SK-N-SH treated with all-trans-retinoic acid at 6 μM for 48 hours (cell line): ENCODE results near the gene RBM14.

Experiments
- ARNTL ChIP-seq: fragments of 450-650 bp; formaldehyde crosslinking; IDR thresholded peaks from 2 replicates; pipeline ENCODE4 v1.5.0; 2020; ENCODE audit warnings: low read depth, mild to moderate bottlenecking, moderate library complexity, borderline replicate concordance
- BACH2 ChIP-seq: fragments of 250-450 bp; sonication (Bioruptor Pico); IDR thresholded peaks from 2 replicates; pipeline ENCODE4 v1.9.0; 2021; ENCODE audit warnings: mild to moderate bottlenecking, borderline replicate concordance
- ESRRG ChIP-seq: fragments of 250-450 bp; sonication (Bioruptor Pico); IDR thresholded peaks from 2 replicates; pipeline ENCODE4 v1.6.1; 2021; ENCODE audit warnings: mild to moderate bottlenecking
- GLIS3 ChIP-seq: fragments of 250-450 bp; sonication (Bioruptor Pico); IDR thresholded peaks from 2 replicates; pipeline ENCODE4 v1.5.0; 2020; ENCODE audit warnings: mild to moderate bottlenecking, moderate library complexity
- OSR1 ChIP-seq: fragments of 250-450 bp; sonication (Bioruptor Pico); IDR thresholded peaks from 2 replicates; pipeline ENCODE4 v1.8.0; 2022; ENCODE audit warnings: moderate library complexity, mild to moderate bottlenecking, inconsistent platforms
- SNAI2 ChIP-seq: fragments of 250-450 bp; sonication (Bioruptor Pico); IDR thresholded peaks from 2 replicates; pipeline ENCODE4 v1.5.0; 2020; ENCODE audit warnings: mild to moderate bottlenecking, moderate library complexity
- TOX ChIP-seq: fragments of 250-450 bp; sonication (Bioruptor Pico); IDR thresholded peaks from 2 replicates; pipeline ENCODE4 v1.8.0; 2021; ENCODE audit warnings: mild to moderate bottlenecking, moderate library complexity, borderline replicate concordance
- ZFP30 ChIP-seq: fragments of 450-650 bp; formaldehyde crosslinking; IDR thresholded peaks from 2 replicates; pipeline ENCODE4 v1.5.0; 2022; ENCODE audit warnings: mild to moderate bottlenecking, moderate library complexity
- ZNF565 ChIP-seq: fragments of 450-650 bp; formaldehyde crosslinking; conservative IDR thresholded peaks from 2 replicates; pipeline ENCODE4 v1.5.0; 2020; ENCODE audit warnings: low read depth, mild to moderate bottlenecking, moderate library complexity
- TF ChIP-seq, protein P1 (sequence below): fragments of 250-450 bp; sonication (Bioruptor Pico); IDR thresholded peaks from 2 replicates; pipeline ENCODE4 v1.8.0; 2021; ENCODE audit warnings: low read depth, mild to moderate bottlenecking, moderate library complexity, borderline replicate concordance
- TF ChIP-seq, protein P2 (sequence below): fragments of 250-450 bp; sonication (Bioruptor Pico); IDR thresholded peaks from 2 replicates; pipeline ENCODE4 v1.5.1; 2020; ENCODE audit warnings: low read depth, mild to moderate bottlenecking, moderate library complexity

GRCh38 chr11:66604155-66604554, 12.3 kb upstream of the RBM14 start:
- TF ChIP-seq ESRRG (CRISPR knock-in tag) (no peak), GLIS3 (CRISPR knock-in tag) (no peak), ARNTL (no peak), ZNF565 (CRISPR knock-in tag) (no peak), TOX (CRISPR knock-in tag) (no peak), BACH2 (CRISPR knock-in tag) (no peak), SNAI2 (CRISPR knock-in tag) (no peak), OSR1 (CRISPR knock-in tag) (no peak), ZFP30 (CRISPR knock-in tag) (no peak)
- TF ChIP-seq, protein P1, sequence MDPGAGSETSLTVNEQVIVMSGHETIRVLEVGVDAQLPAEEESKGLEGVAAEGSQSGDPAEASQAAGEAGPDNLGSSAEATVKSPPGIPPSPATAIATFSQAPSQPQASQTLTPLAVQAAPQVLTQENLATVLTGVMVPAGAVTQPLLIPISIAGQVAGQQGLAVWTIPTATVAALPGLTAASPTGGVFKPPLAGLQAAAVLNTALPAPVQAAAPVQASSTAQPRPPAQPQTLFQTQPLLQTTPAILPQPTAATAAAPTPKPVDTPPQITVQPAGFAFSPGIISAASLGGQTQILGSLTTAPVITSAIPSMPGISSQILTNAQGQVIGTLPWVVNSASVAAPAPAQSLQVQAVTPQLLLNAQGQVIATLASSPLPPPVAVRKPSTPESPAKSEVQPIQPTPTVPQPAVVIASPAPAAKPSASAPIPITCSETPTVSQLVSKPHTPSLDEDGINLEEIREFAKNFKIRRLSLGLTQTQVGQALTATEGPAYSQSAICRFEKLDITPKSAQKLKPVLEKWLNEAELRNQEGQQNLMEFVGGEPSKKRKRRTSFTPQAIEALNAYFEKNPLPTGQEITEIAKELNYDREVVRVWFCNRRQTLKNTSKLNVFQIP (CRISPR knock-in tag), result no peak
- TF ChIP-seq, protein P2, sequence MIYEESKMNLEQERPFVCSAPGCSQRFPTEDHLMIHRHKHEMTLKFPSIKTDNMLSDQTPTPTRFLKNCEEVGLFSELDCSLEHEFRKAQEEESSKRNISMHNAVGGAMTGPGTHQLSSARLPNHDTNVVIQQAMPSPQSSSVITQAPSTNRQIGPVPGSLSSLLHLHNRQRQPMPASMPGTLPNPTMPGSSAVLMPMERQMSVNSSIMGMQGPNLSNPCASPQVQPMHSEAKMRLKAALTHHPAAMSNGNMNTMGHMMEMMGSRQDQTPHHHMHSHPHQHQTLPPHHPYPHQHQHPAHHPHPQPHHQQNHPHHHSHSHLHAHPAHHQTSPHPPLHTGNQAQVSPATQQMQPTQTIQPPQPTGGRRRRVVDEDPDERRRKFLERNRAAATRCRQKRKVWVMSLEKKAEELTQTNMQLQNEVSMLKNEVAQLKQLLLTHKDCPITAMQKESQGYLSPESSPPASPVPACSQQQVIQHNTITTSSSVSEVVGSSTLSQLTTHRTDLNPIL, result no peak
